Astrocyte (in vitro differentiated cells and primary cell): Measurements from ENCODE around the gene CUEDC1. TPM values are rescaled to one million over a fixed set of nuclear protein-coding genes. Genes with fewer than 3 reads are reported as not detected.

ENCODE experiments used
- DNase-seq: peaks from one replicate; pipeline ENCODE4 v3.0.0-alpha.2; 2010; ENCODE audit warnings: low read depth
- FAIRE-seq: peaks from 2 replicates; lab custom pipeline; 2011; peaks lifted over from hg19 to GRCh38; lab: Jason Lieb, UNC
- H2AFZ ChIP-seq: 2 replicates; pipeline ENCODE4 v1.6.0; 2012; ENCODE audit warnings: low read depth, low read length, inconsistent platforms
- H3K27ac ChIP-seq: 2 replicates; pipeline ENCODE4 v1.5.1; 2011; ENCODE audit warnings: low read depth, low read length, inconsistent platforms
- H3K27me3 ChIP-seq: 2 replicates; pipeline ENCODE4 v1.6.0; 2011; ENCODE audit warnings: low read length, inconsistent platforms; ENCODE audit not compliant: insufficient read depth
- H3K36me3 ChIP-seq: 2 replicates; pipeline ENCODE4 v1.5.1; 2011; ENCODE audit warnings: low read length, inconsistent platforms; ENCODE audit not compliant: insufficient read depth
- H3K4me1 ChIP-seq: 2 replicates; pipeline ENCODE4 v1.5.1; 2011; ENCODE audit warnings: low read length, inconsistent platforms; ENCODE audit not compliant: insufficient read depth
- H3K4me2 ChIP-seq: 2 replicates; pipeline ENCODE4 v1.6.0; 2012; ENCODE audit warnings: low read length, inconsistent platforms
- H3K4me3 ChIP-seq: 2 replicates; pipeline ENCODE4 v1.5.1; 2011; ENCODE audit warnings: low read depth, mild to moderate bottlenecking, low read length, inconsistent platforms; ENCODE audit not compliant: insufficient read depth
- H3K79me2 ChIP-seq: 2 replicates; pipeline ENCODE4 v1.6.0; 2012; ENCODE audit warnings: mild to moderate bottlenecking, low read length, inconsistent platforms; ENCODE audit not compliant: insufficient read depth
- H3K9ac ChIP-seq: 2 replicates; pipeline ENCODE4 v1.6.0; 2012; ENCODE audit warnings: mild to moderate bottlenecking, low read length, inconsistent platforms
- H3K9me3 ChIP-seq: 2 replicates; pipeline ENCODE4 v1.5.1; 2012; ENCODE audit warnings: low read depth, mild to moderate bottlenecking, low read length, inconsistent platforms; ENCODE audit not compliant: insufficient read depth
- H4K20me1 ChIP-seq: 2 replicates; pipeline ENCODE4 v1.6.0; 2012; ENCODE audit warnings: low read length, inconsistent platforms; ENCODE audit not compliant: insufficient read depth
- H3K27ac Mint-ChIP-seq: one replicate; pipeline ENCODE4 v1.8.0; 2021; ENCODE audit warnings: mild to moderate bottlenecking, mixed read lengths; ENCODE audit not compliant: unreplicated experiment
- H3K27me3 Mint-ChIP-seq: one replicate; pipeline ENCODE4 v1.8.0; 2021; ENCODE audit warnings: low read depth, mixed read lengths; ENCODE audit not compliant: unreplicated experiment
- H3K36me3 Mint-ChIP-seq: one replicate; pipeline ENCODE4 v1.8.0; 2021; ENCODE audit warnings: low read depth, mixed read lengths; ENCODE audit not compliant: unreplicated experiment
- H3K4me1 Mint-ChIP-seq: one replicate; pipeline ENCODE4 v1.8.0; 2021; ENCODE audit warnings: low read depth, mixed read lengths; ENCODE audit not compliant: unreplicated experiment
- H3K4me3 Mint-ChIP-seq: one replicate; pipeline ENCODE4 v1.8.0; 2021; ENCODE audit warnings: mild to moderate bottlenecking, moderate library complexity, mixed read lengths; ENCODE audit not compliant: unreplicated experiment
- H3K9me3 Mint-ChIP-seq: one replicate; pipeline ENCODE4 v1.8.0; 2021; ENCODE audit warnings: mild to moderate bottlenecking, mixed read lengths; ENCODE audit not compliant: unreplicated experiment
- CTCF ChIP-seq: IDR thresholded peaks from 2 replicates; pipeline ENCODE4 v1.5.1; 2011; ENCODE audit warnings: low read depth, mild to moderate bottlenecking, inconsistent platforms, low read length, moderate library complexity; ENCODE audit not compliant: insufficient read depth
- EZH2 ChIP-seq: IDR thresholded peaks from 2 replicates; pipeline ENCODE4 v1.6.1; 2012; ENCODE audit warnings: mild to moderate bottlenecking, low read length, inconsistent platforms; ENCODE audit not compliant: insufficient read depth
- total RNA-seq: library from RNA; stranded (reverse); gene quantifications from 2 replicates; pipeline ENCODE4 v1.2.1, GENCODE V29; 2021

Gene CUEDC1
- total RNA-seq, 1 donor from 2014 or later, result 43.7 TPM

- no peak overlapping the region for H3K4me3 ChIP-seq
- Mint-ChIP-seq H3K27ac (peak overlapping the region; percentile 98), H3K36me3 (peaks cover 3% of the 10 kb centered on the region), H3K27me3 (no peaks in the 10 kb centered on the region), H3K9me3 (peaks cover 1% of the 10 kb centered on the region), H3K4me3 (no peak overlapping the region), H3K4me1 (peaks cover 16% of the 10 kb centered on the region)
- no peaks in the 10 kb centered on the region for H3K9me3 ChIP-seq
- no peak for TF ChIP-seq CTCF
- no peak for TF ChIP-seq EZH2
- DNase-seq (no peak), FAIRE-seq (no peak)
- no peak overlapping the region for H2AFZ ChIP-seq
- H3K4me1 ChIP-seq, result peaks cover 46% of the 10 kb centered on the region
- H3K9ac ChIP-seq, result no peak overlapping the region
- H3K79me2 ChIP-seq, result peaks cover 35% of the 10 kb centered on the region
- H3K27me3 ChIP-seq, result no peaks in the 10 kb centered on the region
- peak overlapping the region; percentile 51 for H3K4me2 ChIP-seq
- peak overlapping the region; percentile 52 for H3K27ac ChIP-seq
- peaks cover 6% of the 10 kb centered on the region for H4K20me1 ChIP-seq
- H3K36me3 ChIP-seq, result no peaks in the 10 kb centered on the region
These were observed 64.4 kb downstream of the CUEDC1 start for GRCh38 chr17:57890857-57891232.

- no peak for TF ChIP-seq CTCF
- H3K9ac ChIP-seq, result peak overlapping the region; percentile 42
- Mint-ChIP-seq H3K27ac (no peak overlapping the region), H3K4me1 (peaks cover 16% of the 10 kb centered on the region), H3K9me3 (peaks cover 1% of the 10 kb centered on the region), H3K36me3 (peaks cover 3% of the 10 kb centered on the region), H3K4me3 (no peak overlapping the region), H3K27me3 (no peaks in the 10 kb centered on the region)
- H3K4me3 ChIP-seq, result no peak overlapping the region
- peak overlapping the region; percentile 52 for H3K27ac ChIP-seq
- peaks cover 36% of the 10 kb centered on the region for H3K79me2 ChIP-seq
- DNase-seq (peak; percentile 58), FAIRE-seq (no peak)
- no peaks in the 10 kb centered on the region for H3K9me3 ChIP-seq
- peaks cover 40% of the 10 kb centered on the region for H3K4me1 ChIP-seq
- no peaks in the 10 kb centered on the region for H3K27me3 ChIP-seq
- H3K36me3 ChIP-seq, result no peaks in the 10 kb centered on the region
- peak overlapping the region; percentile 51 for H3K4me2 ChIP-seq
- no peak overlapping the region for H2AFZ ChIP-seq
- peaks cover 6% of the 10 kb centered on the region for H4K20me1 ChIP-seq
These were observed 65.0 kb downstream of the CUEDC1 start for GRCh38 chr17:57889892-57890856.

DNA sequence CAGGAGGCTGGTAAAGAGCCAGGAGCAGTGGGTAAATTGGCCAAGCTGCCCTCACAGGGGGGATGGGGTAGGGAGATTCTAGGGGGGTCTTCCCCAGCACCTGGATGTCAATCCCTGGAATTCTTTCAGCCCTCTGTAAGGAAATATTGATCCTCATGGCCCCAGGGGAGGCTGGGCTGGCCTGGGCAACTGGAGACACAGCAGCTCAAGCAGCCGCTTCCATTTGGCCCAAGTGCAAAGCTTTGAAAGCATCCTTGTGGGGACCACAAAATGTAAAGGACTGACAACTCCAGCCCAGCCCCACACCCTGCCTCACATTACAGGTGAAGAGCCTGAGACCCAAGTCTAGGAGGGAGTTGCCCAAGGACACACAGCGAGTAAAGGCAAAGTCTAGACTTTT, 66.0 kb downstream of the CUEDC1 start:
- TF ChIP-seq EZH2, result no peak
- no peak for TF ChIP-seq CTCF
- Histone ChIP-seq H3K4me2 (no peak overlapping the region), H3K4me3 (no peak overlapping the region), H3K4me1 (peaks cover 39% of the 10 kb centered on the region), H3K9ac (no peak overlapping the region), H3K9me3 (no peaks in the 10 kb centered on the region), H2AFZ (no peak overlapping the region), H3K27me3 (no peaks in the 10 kb centered on the region), H3K79me2 (peaks cover 36% of the 10 kb centered on the region), H4K20me1 (peaks cover 6% of the 10 kb centered on the region), H3K27ac (no peak overlapping the region), H3K36me3 (no peaks in the 10 kb centered on the region)
- Mint-ChIP-seq H3K9me3 (peaks cover 4% of the 10 kb centered on the region), H3K4me3 (no peak overlapping the region), H3K27ac (no peak overlapping the region), H3K4me1 (peaks cover 16% of the 10 kb centered on the region), H3K36me3 (peaks cover 10% of the 10 kb centered on the region), H3K27me3 (no peaks in the 10 kb centered on the region)
- FAIRE-seq, result no peak
- no peak for DNase-seq
